NCI-H187 treated with DMSO at 0.1 percent for 48 hours (cell line): ENCODE data around the gene METTL2B.

Experiments
- DNase-seq: peaks from one replicate; lab custom pipeline; 2025; lab: John Stamatoyannopoulos, UW

The METTL2B gene, protein sequence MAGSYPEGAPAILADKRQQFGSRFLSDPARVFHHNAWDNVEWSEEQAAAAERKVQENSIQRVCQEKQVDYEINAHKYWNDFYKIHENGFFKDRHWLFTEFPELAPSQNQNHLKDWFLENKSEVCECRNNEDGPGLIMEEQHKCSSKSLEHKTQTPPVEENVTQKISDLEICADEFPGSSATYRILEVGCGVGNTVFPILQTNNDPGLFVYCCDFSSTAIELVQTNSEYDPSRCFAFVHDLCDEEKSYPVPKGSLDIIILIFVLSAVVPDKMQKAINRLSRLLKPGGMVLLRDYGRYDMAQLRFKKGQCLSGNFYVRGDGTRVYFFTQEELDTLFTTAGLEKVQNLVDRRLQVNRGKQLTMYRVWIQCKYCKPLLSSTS

DNA sequence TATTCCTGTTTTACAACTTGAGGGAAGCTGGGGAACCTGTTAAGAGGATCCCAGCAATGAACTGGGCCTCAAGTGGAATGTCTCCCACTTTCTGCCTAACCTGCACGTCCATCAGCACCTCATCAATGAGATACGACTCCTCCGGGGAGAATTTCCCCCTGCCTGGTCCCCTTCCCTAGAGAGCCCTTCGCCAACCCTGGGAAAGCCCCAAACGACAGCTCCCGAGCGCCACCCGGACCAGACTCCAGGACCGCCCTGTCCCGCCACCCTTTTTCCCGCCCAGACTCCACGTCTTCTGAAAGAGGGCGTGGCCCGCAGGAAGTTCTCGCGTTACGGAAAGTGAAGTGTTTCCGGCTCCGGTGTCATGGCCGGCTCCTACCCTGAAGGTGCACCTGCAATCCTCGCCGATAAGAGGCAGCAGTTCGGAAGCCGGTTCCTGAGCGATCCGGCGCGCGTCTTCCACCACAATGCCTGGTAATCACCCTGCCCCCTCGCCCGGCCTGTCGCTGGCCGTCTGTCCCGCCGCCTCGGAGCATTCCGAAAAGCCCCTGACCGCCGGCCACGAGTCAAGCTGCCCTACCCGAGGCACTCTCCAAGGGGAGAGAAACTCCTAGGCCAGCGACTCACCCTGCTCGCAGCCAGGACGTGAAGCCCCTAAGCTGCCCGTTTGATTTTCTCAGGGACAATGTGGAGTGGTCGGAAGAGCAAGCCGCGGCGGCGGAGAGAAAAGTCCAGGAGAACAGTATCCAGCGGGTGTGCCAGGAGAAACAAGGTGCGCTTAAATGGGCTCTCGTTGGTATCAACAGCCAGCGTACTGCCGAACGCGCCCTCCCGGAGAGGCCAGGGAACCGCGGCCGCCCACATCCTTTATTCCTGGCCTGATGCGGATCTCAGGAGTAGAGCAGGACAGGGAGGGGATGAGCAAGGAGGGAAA lies at the start of gene METTL2B:
Gene METTL2B, plus strand, starts transcription at position 347 of the 934 bp plus-strand sequence. Its CDS starts 18 bp downstream, at position 365.
- DNase-seq, result peak; percentile 65

DNA sequence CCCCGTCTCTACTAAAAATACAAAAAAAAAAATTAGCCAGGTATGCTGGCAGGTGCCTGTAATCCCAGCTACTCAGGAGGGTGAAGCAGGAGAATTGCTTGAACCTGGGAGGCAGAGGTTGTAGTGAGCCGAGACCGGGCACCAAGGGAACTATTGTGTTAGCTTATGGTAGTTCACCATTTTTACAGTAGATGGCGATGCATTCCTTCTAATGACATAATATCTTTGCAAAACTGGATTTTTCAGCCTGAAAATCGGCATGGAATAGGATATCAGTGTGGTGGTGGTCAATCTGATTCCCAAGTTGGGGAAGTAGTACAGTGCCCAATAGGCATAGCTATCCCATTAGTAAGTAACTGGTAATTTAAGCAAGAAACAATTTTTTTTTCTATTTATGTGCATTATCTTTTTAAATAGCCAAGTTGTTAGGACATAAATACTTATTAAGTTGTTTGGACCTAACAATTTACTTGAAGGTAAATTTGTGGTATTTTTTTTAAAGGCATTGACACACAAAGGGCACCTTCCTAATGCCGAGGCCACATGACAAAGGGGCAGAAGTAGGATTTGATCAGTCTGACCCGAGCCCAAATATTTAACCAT lies 49.2 kb upstream of the METTL2B start:
- no peak for DNase-seq

- DNase-seq, result no peak
Measured at GRCh38 chr7:128430207-128430606, 46.3 kb upstream of the METTL2B start.

DNA sequence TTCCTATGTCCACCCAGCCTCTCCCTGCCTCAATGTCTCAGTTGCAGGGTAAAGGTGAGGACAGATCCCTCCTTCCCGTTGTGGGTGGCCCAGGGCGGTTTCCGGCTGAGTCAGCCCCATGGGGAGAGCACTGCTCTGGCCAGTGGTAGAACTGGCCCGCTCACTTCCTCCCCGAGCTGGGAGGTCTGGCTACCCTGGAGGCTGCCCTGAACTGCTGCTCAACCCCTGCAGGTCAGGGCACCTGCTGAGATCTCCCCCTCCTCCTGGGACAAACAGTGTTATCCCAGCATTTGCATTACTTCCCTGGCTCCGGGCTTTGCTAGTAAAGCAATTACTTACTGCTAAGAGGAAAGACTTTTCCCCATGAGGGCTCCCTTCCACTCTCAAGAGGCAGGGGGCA lies 45.3 kb upstream of the METTL2B start:
- DNase-seq, result no peak

DNA sequence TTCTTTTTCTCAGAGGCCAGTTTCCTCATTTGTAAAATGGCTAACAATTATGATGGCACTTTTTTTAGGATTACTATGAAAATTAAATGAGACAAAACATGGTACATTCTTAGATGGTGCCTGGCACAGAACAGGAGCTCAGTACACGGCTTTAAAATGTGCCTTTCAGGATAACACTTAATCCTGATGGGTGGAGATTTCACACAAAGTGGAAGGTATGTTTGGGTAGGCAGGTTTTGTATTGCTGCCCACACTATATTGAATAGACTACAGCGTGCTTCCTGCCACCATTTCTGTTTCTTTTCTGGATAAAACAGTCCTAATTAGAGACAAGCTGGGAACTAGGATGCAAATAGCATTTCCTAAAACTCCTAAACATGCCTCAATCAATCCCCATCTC lies 44.8 kb upstream of the METTL2B start:
- no peak for DNase-seq

- no peak for DNase-seq
Measured at GRCh38 chr7:128434413-128435326, 41.9 kb upstream of the METTL2B start.

DNA sequence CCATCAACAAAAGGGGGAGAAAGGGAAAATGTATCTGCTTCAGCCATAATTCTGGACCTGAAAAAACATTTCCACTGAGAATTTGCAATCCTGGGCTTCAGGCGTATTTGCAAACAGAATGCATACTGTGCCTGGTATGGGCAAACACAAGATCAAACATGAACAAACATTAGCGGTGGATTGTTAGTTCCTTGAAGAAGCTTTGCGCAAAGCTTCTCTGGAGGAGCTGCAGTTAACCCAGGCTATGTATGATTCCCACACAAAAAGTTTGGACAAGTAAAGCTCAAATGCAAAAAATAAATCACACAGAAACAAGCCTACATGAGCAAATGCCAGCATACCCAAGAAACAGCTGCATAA lies 41.2 kb upstream of the METTL2B start:
- DNase-seq, result no peak

GRCh38 chr7:128437426-128438332 lies 38.9 kb upstream of the METTL2B start:
- DNase-seq, result no peak

- DNase-seq, result no peak
Measured at GRCh38 chr7:128442356-128442755, 34.2 kb upstream of the METTL2B start.

DNA sequence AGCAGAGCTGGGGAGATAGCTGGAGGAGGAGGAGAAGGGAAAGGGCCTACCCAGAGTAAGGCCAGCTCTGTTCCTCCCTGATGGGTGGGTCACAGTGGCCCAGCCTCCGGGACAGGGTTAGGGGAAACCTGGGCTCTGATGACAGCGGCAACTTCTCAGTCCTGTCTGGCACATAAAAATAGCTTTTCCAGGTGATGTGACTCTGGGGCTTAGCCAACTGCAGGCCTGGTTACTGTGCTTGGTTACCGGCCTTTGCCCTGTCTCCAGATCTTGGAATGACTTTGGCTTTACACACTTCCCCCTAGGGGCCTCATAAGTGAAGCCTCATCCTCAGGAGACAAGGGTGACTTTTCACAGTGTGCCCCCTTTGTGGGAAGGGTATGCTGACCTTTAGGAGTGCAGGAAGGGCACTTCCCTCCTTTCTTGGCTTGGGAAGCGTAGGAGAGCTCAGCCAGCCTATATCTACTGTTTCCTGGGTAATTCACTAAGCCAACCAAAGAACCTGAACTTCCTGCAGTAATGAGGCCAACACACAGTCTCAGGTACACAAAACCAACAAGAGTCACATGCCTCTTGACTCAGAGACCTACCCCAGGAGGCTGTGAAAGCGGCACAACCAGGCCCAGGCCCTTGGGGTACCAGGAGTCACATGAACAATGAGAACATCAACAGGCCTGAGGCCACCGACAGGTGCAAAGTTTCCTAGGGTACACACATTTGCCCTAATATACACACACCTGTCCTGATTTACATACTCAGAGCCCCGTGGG lies 32.5 kb upstream of the METTL2B start:
- no peak for DNase-seq

DNA sequence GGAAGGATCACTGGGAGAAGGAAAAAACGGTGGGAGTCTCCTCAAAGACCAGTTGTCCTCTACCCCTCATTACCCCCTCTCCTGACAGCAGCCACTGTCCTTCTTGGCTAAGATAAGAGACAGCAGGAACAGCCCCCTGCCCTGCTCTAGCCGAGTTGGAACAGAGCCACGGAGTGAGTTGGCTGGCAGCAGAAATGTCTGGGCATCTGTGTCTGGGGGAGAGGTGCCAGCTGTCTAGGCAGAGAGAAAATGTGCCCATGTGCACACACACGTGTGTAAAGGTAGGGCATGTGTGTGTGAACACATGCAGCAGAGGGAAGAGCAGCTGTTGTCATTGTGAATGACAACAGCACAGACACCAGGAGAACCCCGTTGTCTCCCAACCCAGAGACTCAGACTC lies 30.2 kb upstream of the METTL2B start:
- DNase-seq, result no peak

GRCh38 chr7:128447941-128448564 lies 28.5 kb upstream of the METTL2B start:
- no peak for DNase-seq

GRCh38 chr7:128448751-128449302 lies 27.7 kb upstream of the METTL2B start:
- DNase-seq, result no peak

DNA sequence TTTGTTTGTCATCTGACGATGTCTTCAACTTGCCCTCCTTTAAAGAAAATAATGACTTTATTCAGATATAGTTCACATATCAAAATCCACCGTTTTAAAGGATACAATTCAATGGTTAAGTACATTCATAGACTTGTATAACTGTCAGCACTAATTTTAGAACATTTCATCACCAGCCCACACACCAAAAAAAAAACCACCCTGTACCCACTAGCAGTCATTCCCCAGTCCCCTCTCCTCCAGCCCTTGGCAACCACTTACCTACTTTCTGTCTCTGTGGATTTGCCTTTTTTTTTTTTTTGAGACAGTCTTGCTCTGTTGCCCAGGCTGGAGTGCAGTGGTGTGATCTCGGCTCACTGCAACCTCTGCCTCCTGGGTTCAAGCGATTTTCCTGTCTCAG lies 26.1 kb upstream of the METTL2B start:
- no peak for DNase-seq

- DNase-seq, result no peak
Measured at GRCh38 chr7:128450913-128451312, 25.6 kb upstream of the METTL2B start.

DNA sequence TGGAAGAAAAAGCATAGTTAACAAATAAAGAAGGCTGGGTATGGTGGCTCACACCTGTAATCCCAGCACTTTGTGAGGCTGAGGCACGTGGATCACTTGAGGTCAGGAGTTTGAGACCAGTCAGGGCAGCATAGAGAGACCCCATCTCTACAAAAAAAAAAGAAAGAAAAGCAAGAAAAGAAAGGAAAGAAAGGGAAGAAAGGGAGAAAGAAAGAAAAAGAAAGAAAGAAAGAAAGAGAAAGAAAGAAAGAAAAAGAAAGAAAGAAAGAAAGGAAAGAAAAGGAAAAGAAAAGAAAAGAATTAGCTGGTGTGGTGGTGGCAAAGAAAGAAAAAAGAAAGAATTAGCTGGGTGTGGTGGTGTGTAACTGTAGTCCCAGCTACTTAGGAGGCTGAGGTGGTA lies 24.0 kb upstream of the METTL2B start:
- DNase-seq, result no peak

DNA sequence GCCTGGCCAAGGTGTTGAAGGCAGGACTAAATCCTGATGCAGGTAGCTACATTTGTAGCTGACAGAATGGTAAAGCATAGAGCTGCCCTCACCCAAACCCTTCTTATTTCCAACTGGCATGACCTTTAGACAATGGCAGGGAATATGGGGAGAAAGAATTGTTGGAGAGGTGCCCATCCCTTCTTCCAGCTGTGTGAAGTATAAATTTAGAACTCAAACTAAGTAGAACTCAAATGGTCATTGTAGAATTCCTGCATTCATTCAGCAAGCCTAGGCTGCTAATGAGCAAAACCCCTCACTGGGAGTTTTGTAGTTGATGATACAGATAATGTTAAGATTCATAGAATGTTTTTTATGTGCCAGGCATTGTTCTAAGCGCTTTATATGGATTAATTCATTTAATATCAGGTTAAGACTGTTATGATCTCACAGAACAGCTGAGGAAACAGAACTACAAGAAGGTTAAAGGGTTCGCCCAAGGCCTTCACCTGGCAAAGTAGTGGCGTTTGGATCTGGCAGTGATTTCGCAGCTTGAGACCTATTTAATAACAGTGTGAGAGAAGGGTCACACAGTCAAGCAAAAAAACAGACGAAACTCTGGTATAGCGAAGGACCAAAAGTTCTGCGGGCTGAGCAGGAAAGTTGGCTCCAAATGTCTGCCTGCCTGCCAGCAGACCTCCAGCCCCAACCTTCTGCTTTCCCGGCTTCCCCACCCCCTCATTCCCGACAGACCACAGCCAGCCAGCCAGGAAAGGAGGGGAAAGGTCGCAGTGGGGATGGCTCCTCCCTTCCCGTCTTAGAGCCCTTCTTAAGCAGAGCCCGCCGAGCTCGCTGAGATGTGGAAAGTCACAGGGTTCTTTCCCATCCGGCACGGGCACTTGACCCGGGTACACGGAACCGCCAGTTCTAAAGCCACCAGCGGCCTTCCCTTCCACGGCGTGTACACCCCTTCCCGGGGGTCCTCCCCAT lies 22.4 kb upstream of the METTL2B start:
- DNase-seq, result no peak
